ENCODE measurements around the gene CYB5D1.
A peak's percentile ranks its signal among the peaks of the same experiment; 100 is the strongest.
"Not testable (repeated sequence)": the region's sequence is repeated elsewhere in the genome, so short reads cannot be mapped to it uniquely, and the experiment has no call there.

The CYB5D1 gene

DNA sequence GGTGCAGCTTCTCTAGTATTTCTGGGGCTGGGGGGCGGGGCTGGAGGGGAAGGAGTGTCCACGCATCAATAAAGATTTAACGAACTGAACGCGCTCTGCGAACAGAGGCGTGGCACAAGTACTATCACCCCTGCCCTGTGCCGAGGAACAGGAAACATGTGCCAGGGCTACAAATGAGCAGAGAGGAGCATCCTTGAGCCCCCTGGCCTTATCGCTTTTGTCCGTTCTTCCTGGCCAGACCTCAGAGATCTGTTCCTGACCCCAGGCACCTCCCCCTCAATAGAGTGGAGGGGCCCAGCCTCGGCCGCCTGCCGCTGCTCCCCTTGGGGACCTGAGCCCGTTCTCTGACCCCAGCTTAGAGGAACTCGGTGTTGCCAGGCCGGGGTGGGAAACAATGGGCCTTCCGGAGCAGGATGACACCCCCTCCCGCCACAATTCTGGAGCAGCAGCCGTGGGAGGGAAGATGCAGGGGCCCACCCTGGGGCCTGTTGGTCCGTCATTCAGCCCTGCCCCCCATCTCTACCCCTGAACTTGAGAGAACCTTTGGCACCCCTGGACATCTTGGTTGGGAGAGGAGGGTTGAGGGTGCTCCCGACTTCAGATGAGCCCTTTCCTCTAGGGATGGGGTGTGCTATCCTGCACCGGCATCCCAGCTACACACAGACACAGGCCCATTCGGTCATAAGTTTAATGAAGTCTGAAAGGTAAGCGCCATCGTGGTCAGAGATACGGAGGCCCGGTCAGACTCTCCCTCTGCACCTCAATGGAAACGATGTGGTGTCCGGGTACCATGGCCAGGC lies 1.6 kb upstream of the CYB5D1 start:
- DNase-seq (ENCODE audit: low spot score) = no peak

DNA sequence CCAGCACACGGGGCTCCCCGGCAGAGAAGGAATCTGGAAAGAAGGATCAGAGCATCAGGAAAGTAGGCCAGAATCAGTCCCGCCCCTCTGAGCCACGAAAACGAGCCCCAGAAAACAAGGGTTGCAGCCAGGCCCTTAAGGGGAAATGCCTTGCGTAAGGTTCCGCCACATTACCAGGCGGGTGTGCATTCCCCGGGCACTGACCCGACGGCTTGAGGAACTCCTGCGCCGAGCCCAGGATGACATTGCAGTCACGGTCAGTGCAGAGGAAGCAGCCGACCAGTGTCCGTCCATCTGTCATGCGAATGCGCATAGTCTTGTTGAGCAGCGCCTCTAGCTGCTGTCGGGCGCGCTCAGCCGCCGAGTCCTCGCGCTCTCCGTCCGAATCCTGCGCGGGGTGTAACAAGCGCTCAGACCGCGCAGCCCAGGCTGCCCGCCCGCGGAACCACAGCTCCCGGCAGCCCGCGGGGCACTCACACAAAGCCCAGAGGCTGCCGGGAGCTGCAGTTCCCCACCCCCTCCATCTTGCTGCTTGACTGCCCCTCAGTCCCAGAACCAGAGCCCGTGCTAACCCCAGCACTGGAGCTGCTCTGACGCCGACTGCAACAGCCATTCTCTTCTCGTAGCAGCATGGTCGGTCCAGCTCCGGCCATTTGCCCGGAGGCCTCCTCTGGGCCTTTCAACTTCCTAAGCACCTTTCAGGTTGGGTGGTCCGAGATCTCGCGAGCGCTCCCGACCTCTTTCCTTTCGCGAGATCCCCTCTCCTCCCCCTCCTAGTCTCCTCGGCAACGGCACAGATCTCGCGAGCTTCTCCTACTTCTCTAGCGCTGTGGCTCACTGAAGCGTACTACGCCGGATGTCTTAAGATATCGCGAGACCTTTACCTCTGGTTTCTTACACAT lies 741 bp upstream of the CYB5D1 start, which contains the start of gene NAA38:
NAA38 (minus strand) TSS at position 749 of the 902 bp plus-strand sequence; CDS start at position 653, 96 bp downstream.
- peak; percentile 94 for DNase-seq (ENCODE audit: low spot score)

DNA sequence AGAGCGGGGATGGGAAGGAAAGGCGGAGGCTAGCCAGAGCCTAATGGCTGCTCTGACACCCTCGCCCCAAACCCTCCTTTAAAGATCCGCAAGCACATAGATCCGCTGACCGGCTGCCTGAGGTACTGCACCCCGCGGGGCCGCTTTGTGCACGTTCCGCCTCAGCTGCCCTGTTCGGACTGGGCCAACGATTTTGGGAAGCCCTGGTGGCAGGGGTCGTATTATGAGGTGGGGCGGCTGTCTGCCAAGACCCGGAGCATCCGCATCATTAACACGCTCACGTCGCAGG lies 663 bp downstream of the CYB5D1 start:
- DNase-seq (ENCODE audit: low spot score) = no peak

DNA sequence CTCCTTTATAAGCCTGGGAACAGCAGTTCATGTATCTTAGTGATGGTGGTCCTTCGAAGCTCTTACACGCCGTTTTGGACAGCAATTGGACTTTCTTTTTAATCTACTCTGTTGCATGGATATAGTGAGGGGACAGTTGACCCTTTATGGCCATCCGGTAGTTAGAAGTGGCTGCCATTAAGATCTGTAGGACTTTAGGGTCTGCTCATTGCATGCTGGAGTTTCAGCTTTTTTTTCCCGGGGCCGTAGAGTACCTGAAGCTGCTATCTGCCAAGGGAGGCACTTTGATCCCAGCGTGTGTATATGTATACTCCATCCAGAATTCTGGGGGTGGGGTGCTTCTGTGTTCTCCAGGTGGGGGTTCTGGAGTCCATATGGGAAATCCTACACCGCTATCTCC lies 1.2 kb downstream of the CYB5D1 start:
- DNase-seq (ENCODE audit: low spot score) = no peak

DNA sequence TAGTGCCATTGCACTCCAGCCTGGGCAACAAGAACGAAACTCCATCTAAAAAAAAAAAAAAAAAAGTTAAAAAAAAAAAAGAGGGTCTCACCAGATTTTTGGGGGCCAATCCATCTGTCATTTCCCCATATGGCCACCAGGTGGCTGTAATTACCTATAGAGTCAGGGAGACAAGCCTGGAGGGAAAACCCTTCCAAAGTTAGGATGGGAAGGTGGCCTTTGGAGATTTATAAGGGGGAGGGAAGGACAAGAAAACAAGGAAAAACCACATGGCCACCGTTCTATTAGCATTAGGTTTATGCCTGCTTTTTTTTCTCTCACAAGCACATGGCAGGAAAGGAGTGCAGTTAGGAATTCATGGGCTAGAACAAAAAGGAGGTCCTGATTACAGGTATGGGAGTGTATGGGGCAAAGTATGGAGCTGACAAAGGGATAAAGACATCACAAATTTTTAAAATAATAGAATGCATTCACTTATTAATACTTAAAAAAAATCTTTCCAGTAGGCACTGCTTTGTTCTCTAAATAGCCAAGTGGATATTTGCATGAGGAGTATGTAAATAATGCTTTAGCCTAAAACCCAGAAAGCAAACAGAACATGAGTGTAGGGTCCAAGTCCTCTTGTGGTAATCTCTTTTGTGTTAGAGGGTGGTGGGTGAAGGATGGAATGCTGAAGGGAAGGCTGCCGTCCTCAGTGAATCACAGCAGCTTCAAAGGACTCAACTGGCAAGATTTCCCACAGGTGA lies 5.1 kb downstream of the CYB5D1 start:
- DNase-seq (ENCODE audit: low spot score) = no peak

DNA sequence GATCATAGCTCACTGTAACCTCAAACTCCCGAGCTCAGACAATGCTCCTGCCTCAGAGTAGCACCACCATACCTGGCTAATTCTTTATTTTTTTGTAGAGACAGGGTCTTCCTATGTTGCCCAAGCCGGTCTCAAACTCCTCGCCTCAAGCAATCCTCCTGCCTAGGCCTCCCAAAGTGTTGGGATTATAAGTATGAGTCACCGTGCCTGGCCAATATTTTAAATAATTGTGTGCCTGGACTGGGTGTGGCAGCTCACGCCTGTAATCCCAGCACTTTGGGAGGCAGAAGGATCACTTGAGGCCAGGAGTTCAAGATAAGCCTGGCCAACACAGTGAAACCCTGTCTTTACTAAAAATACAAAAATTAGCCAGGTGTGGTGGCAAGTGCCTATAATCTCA lies 6.6 kb downstream of the CYB5D1 start:
- not testable (repeated sequence) for DNase-seq (ENCODE audit: low spot score)

DNA sequence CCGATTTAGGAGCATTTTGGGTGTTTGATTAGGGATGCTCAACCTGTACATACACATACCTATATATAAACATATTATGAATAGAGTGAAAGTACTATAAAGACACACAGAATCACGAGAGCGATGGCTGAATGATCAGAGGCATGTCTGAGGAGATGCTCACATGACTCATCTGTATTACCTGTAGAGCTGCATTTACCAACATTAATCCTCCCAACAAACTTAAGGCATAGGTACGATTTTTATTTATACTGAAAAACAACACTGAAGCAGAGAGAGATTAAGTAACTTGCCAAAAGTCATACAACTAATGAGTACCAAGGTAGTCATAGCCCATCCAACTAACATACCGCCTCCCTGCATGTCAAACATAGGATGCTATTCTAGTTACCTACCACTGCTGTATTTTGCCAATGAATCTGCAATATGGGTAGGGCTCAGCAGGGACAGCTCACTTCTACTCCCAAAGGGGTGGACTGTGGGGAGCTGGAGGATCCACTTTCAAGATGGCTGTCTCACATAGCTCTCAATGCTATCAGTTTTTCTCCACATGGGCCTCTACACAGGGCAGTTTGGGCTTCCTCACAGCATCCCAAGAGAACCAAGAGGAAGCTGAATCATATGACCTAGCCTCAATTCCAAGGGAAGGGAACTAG lies 7.3 kb downstream of the CYB5D1 start:
- DNase-seq (ENCODE audit: low spot score) = no peak

DNA sequence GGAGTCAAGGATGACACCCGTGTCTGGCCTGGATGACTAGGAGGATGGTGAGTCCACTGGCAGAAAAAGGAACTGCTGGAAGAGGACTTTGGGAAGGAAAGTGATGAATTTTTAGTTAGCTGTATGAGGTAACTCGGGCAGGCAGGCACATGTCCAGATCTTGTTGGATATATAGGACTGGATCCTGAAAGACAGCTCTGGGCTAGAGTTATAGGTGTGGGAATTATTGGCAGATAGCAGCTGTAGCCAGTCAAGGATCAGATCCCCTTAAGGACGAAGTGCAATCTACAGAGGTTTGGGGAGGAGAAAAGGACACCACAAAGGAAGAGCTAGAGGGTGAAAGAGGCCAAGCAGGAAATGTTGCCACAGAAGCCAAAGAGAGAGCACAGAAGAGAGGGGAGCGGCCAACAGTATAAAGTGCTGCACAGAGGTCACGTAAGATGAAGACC lies 10.1 kb downstream of the CYB5D1 start:
- DNase-seq (ENCODE audit: low spot score) = no peak

DNA sequence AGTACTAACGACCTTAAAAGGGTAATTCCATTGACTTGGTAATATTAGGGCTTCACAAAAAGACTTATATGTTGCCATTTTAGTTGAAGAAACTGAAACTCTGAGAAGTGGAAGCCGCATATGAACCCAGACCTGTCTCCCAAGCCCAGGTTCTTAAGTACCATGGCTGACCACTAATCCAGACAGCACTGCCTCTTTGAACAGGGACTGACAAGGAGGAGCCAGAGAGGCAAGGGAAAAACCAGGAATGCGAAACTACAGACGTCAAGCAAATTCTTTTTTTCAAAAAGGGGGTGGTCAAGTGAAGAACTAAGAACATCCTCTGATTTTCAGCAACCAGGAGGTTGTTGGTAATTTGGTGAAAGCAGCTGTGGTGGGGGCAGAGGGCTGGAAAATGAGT lies 15.2 kb downstream of the CYB5D1 start:
- DNase-seq (ENCODE audit: low spot score) = no peak

DNA sequence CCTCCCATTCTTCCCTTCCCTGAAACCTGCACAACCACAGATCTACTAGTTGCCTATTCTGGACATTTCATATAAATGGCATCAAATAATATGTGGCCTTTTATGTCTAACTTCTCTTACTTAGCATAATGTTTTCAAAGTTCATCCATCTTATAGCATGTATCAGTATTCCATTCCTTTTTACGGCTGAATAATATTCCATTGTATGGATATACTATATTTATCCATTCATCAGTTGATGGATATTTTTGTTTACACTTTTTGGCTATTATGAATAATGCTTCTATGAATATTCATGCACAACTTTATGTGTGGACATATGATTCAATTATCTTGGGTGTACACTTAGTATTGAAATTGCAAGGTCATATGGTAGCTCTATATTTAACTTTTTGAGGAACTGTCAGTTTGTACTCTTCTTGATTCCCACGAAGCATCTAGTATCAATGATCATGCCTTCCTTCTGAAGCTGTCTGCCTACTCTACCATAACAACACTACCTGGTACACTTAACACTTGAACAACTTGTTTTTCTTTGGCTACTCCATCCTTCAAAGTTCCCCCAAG lies 18.1 kb downstream of the CYB5D1 start:
- DNase-seq (ENCODE audit: low spot score) = no peak

DNA sequence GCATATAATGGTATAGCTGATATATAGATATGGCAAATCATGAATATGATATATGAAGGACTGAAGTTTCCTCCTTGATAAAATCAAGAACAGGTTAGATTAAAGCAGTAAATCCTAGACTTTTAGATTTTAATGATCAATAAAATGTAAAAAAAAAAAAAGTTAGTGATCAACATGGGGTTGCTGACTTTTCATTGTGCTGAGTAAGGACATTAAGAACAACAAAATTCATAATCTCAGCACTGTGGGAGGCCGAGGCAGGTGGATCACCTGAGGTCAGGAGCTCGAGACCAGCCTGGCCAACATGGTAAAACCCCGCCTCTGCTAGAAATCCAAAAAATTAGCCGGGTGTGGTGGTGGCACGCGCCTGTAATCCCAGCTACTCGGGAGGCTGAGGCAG lies 20.4 kb downstream of the CYB5D1 start:
- no peak for DNase-seq (ENCODE audit: low spot score)

DNA sequence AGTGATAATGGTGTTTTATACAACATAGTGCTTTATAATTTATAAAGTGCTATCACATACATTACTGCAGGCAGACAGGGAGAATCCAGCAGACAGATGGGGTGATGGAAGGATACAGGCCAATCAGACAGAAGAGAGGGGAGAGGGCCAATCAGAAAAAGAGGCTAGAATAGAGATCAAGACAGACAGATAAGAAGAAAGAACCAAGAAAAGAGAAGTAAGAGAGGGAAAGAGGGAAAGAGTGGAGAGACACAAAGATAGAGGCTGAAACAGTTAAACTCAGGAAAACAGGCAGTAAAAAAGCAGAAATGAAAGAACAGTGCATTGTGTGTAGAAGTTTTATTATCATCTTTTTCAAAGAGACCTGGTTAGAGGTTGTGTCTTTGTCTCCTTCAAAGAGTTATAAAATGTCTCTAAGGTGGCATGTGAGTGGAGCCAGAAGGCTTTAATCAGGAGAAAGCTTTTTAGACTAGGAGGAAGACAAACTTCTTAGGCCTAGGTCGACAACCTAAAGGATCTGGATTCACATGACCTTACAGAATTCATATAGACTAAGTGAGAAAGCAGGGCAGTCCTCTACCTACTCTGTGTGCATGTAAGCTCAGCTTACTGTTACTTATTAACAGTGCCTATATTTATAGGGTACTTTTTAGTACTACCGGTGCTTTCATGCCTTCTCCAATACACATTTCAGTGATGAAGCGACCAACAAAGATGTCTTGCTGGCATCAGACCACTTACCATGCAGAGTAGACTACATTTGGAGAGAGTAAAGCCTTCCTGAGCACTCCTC lies 22.5 kb downstream of the CYB5D1 start:
- no peak for DNase-seq (ENCODE audit: low spot score)

DNA sequence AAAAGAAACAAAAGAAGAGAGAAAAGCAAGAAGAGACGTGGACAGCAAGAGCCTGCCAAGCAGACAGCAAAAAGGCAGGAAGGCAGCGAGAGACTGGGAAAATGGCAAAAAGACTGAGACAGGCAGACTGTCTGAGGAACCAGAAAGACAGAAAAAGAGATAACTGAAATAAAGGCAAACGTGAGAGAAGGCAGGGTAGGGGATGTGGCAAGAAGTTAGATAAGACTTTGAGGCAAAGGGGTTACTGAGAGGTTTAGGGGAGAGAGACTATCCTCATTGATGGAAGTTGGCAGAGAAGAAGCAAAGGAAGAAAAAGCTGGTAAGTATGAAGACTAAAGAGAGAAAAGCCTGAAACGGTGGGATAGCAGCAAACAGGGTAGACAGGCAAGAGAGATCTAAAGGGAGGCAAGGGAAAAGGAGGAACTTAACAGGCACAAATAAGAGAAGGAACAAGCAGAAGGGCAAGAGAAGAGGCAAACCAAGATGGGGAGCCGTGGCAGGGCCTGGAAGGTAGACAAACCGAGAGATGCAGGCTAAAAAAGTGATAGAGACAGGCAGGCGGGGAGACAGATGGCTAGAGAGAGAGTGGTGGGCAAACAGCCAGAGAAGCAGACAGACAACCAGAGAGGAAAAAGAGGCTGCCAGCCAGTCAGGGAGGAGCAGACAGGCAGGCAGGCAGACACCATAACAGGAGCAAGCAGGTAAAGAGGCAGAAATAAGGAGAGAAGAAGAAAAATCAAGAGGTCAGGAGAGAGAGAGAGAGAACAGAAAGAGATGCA lies 23.7 kb downstream of the CYB5D1 start:
- DNase-seq (ENCODE audit: low spot score) = no peak

DNA sequence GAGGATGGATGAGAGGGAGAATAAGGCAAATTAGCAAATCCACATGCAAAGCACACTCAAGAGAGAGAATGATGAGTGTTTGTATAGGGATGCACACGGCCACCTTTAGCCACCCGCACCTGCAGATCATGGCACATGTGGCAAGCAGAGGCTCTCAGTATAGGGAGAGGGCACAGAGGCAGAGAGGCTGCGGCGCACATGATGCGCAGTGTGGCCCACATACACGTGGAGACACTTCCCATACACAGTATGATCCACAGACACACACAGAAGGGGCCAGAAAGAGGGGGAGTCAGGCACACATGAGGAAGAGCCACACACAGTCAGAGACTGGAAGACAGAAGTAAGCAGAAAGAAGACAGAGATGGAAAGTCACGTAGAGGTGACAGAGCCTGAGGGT lies 24.3 kb downstream of the CYB5D1 start:
- no peak for DNase-seq (ENCODE audit: low spot score)

DNA sequence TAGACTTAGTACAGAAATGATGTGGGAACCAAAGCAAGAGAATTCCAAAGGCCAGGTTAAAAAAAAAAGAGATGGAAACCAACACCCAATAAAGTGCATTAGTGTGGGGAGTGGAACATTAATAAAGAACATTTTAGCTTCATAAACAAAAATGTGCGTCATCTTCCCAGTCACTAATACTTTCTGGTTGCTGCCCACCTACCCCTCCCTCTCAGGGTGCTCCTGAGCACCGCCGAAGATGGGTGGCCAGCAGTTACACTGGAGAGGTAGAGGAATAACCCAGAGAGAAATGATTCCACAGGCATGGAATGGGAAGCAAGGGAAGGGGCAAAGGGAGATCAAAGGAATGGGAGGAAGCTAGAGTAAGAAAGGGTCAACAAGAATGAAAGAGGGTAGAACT lies 24.8 kb downstream of the CYB5D1 start:
- DNase-seq (ENCODE audit: low spot score) = no peak

DNA sequence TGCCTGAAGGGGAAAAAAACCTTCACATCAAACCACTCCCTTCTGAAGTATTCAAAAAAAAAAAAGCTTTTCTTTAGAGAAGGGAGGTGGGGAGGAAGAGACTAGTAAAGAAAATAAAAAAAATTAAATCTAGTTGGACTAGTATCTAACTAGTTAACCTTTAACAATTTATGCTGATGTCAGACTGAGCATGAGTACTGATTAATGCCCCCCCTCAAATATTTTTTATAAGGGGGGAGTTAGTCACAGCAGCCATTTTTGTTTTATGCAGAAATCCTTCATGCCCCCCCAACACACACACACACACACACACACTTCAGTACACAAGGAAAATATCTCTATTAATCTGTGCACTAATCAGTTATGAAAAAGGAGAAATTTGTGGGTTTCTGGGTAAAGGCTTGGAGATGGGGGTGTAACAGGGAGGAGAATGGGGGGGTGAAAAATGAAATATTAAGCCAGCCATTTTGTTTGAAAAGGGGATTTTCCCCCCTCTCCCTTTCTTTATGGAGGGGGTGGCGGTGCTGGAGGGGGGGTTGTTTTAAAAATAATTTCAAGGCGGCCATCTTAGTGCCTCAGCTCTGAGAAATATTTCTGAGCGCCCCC lies 26.1 kb downstream of the CYB5D1 start:
- DNase-seq (ENCODE audit: low spot score) = peak; percentile 30

DNA sequence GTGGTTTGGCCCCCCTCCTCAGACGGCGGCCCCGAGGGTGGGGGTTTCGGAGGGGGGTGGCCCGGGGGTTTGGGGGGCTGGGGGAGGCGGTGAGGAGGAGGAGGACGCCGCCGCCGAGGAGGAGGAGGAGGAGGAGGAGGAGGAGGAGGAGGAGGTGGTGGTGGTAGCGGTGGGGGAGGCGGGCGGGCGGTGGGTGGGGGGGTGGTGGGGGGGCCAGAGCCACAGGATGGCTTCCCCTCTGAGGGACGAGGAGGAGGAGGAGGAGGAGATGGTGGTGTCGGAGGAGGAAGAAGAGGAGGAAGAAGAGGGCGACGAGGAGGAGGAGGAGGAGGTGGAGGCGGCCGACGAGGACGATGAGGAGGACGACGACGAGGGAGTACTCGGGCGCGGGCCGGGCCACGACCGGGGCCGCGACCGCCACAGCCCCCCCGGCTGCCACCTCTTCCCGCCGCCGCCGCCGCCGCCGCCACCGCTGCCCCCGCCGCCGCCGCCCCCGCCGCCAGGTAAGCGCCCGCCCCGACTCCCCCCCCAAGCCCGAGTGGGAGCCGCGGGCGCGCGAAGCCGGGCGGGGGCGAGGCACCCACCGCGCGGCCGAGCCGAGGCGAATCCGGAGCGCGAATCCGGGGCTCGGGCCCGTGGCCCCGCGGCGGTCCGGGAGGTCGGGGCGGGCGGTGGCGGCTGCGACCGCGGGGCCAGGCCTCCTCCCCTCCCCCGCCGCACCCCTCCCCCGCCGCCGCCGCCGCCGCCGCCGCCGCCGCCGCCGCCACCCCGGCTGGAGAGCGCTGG lies 27.0 kb downstream of the CYB5D1 start:
- no peak for DNase-seq (ENCODE audit: low spot score)

DNA sequence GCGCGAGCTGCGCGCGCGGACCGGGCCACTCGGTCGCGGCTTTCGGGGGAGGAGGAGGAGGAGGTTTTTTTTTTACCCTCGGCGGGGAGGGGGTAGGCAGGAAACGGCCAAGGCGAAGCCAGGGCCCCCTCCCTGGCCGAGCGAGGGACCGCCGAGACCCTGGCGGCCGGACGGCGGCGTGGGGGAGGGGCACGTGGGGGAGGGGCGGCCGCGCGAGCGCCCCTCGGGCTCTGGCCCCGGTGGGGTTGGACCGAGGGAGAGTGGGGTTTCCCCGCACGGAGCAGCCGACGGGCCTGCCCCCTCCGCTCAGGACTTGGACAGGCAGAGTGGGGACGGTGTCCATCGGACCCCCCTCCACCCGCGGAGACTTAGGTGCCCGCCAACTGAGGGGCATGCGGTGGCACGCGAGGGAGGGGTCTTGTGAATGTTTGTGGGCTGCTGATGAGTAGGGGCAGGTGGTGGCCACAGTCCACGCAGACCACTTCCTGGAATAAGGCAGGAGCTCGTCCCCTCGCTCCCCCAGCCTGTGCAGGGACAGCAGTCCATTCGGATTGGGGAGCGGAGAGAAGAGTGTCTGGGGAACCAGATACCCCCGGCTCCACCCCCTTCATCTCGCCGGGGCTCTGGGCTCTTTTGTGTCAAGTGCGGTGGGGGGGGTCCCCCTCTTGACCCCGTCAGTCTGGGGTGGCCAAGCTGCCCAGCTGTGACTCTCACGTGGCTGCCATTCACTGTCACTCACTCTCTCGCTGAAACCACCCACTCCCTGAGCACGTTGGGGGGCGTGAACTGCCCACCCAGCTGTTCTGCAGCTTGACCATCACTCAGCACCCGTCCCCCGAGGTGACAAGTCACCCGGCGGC lies 27.8 kb downstream of the CYB5D1 start:
- DNase-seq (ENCODE audit: low spot score) = peak; percentile 27
